ENCODE measurements around the gene TOM1L2.

GRCh38 chr17:17812211-17813054 is 159.8 kb downstream of the TOM1L2 start:
- TF ChIP-seq CTCF (IDR thresholded peaks at IDR 0.05): peak; percentile 97
- TF ChIP-seq REST (IDR thresholded peaks at IDR 0.05; ENCODE audit: insufficient read depth in 1 of 2, low read depth in 2 of 2, low read length in 1 of 2): no peak
- TF ChIP-seq POLR2AphosphoS5 (IDR thresholded peaks at IDR 0.05; ENCODE audit: low read depth, low read length): peak; percentile 70
- TF ChIP-seq SIN3A (IDR thresholded peaks at IDR 0.05; ENCODE audit: borderline replicate concordance, insufficient read depth, low read depth, low read length): no peak
- no peak for TF ChIP-seq TCF7L2 (IDR thresholded peaks at IDR 0.05; ENCODE audit: low read depth, low read length)

Data from Panc1 (cell line).